Lung microvascular endothelial cell (primary cell): ENCODE results near the gene KIF9. TPM values are rescaled to one million over a fixed set of nuclear protein-coding genes. Genes with fewer than 3 reads are reported as not detected.
"Not testable (repeated sequence)": the region's sequence is repeated elsewhere in the genome, so short reads cannot be mapped to it uniquely, and the experiment has no call there.

Experiments used
- DNase-seq, 2 donors: peaks; one replicate each; pipeline versions ENCODE4 v3.0.0 to v3.0.0-alpha.2; 2010; ENCODE audit warnings: low read depth in 2 of 2
- total RNA-seq: library from RNA; depleted of rRNA; stranded (reverse); fragments of >200 nt; gene quantifications from 2 replicates; pipeline ENCODE4 v1.2.1, GENCODE V29; 2014

The KIF9 gene
- total RNA-seq, 1 donor from 2014 or later = 7.1 TPM

DNA sequence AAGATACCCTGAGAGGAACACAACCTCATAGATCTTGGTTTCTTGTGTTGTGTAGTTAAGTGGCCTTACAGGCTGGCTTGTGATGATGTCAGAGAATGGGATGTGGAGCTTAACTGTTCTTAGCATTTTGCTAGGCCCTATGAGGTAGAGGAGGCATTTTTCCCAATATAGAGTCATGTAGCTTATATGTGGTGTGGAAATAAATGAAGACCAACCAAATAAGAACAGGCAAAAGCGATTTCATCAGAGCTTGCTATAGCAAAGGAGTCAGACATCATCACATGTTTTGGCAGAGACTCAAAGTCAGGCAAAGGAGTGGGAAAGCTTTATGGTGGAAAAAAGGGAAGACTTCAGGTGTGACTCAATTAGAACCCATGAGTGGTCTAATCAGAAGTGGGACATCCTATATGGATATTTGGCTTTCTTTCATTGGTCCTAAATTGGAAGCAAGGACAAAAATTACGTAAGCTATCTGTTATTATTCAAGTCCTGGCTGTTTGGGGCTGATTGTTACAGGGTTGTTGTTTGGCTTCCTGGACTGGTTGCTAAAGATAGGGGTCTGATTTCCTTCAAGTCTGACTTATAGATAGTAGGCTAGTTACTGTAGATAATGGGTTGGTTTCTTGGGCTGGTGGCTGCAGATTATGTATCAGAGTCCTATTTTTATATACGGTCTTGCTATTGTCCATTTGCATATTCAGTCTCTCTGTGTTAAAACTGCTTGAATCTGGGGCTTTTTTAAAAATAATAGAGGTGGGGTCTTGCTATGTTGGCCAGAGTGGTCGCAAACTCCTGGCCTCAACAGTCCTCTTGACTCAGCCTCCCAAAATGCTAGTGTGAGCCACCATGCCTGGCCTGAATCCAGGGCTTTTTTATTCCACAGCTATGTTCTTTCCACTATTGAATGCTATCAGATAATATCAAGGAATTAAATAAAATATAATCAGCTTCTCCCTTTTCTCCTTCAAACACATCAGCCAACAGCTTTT lies 88.4 kb downstream of the KIF9 start:
- DNase-seq = no peak

DNA sequence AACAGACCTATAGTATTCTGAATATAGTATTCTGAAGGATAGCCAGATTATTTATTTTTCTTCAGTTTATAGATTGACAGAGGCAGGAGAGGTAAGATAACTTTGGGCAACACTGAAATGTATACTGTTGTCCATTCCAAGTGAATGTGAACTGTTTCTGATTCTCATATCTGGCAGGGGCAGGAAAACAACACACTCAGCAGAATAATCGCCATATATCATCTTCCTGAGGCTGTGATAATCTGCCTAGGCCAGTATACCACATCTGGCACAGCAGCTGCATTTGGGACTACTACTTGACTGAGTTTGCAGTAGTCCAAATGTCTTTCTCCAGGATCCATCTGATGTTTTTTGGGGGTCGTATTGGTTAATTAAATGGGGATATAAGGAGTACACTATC lies 96.3 kb downstream of the KIF9 start:
- no peak for DNase-seq

DNA sequence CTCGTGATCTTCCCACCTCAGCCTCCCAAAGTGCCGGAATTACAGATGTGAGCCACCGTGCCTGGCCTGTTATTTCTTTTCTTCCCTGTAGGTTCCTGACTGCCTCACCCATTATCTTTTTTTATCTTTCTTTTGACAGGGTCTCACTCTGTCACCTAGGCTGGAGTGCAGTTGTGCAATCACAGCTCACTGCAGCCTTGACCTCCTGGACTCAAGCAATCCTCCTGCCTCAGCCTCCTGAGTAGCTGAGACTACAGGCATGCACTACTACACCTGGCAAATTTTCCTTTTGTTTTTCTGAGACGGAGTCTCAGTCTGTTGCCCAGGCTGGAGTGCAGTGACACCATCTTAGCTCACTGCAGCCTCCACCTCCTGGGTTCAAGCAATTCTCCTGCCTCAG lies 100.9 kb downstream of the KIF9 start:
- DNase-seq = not testable (repeated sequence)

DNA sequence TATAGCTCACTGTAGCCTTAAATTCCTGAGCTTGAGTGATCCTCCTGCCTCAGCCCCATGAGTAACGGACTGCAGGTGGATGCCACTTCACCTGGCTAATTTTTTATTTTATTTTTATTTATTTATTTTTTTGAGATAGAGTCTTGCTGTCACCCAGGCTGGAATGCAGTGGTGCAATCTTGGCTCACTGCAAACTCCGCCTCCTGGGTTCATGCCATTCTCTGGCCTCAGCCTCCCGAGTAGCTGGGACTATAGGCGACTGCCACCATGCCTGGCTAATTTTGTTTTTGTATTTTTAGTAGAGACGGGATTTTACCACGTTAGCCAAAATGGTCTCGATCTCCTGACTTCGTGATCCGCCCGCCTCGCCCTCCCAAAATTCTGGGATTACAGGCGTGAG lies 102.6 kb downstream of the KIF9 start:
- DNase-seq = not testable (repeated sequence)

Other genes with a start within 250 kb of the KIF9 start
- 16.1 and 24.4 TPM in 2 replicates for gene SETD2, start 118.7 kb downstream of the KIF9 start, total RNA-seq
- 14.9 and 15.5 TPM in 2 replicates for gene KLHL18, start 145 bp upstream of the KIF9 start, total RNA-seq
- 10.5 and 14.1 TPM in 2 replicates for gene PTPN23, start 98.2 kb upstream of the KIF9 start, total RNA-seq
- 34.9 and 70.4 TPM in 2 replicates for gene SCAP, start 193.1 kb upstream of the KIF9 start, total RNA-seq
- 29.2 and 31.2 TPM in 2 replicates for gene ELP6, start 230.9 kb upstream of the KIF9 start, total RNA-seq